Endothelial cell of umbilical vein (primary cell): ENCODE data around the gene EMC8. TPM values are rescaled to one million over a fixed set of nuclear protein-coding genes. Genes with fewer than 3 reads are reported as not detected.

Experiments
- BruUV-seq: library from RNA; stranded (reverse); fragments of 400-500 nt; replicated peaks from 2 replicates; lab custom pipeline; 2021; lab: Mats Ljungman, UMichigan
- CTCF ChIA-PET: fragments of 300-600, 350-600 bp; sonication (Branson Sonifier 250); formaldehyde crosslinking; loops from one replicate; lab custom pipeline; 2021; ENCODE audit warnings: antibody characterized with exemption, inconsistent platforms; lab: Charles Lee
- POLR2A ChIA-PET: fragments of 300-600, 350-600 bp; sonication (Branson Sonifier 250); formaldehyde crosslinking; loops from one replicate; lab custom pipeline; 2021; ENCODE audit warnings: antibody characterized with exemption, inconsistent platforms; lab: Charles Lee
- DNase-seq: peaks from one replicate; pipeline ENCODE4 v3.0.0-alpha.2; 2011; ENCODE audit warnings: low read depth, low spot score
- FAIRE-seq: peaks from 2 replicates; lab custom pipeline; 2011; peaks lifted over from hg19 to GRCh38; lab: Jason Lieb, UNC
- H2AFZ ChIP-seq: 2 replicates; pipeline ENCODE4 v1.6.0; 2012; ENCODE audit warnings: low read depth, low read length, control low read depth, inconsistent platforms
- H3K27ac ChIP-seq: 2 replicates; pipeline ENCODE4 v1.5.1; 2011; ENCODE audit warnings: low read depth, mild to moderate bottlenecking, control low read depth, low read length, moderate library complexity; ENCODE audit not compliant: insufficient read depth
- H3K27me3 ChIP-seq, 2 experiments: 2 replicates each; pipeline versions ENCODE4 v1.6.0 to v1.6.1; 2011; ENCODE audit warnings: low read length in 2 of 2, mixed read lengths in 1 of 2; ENCODE audit not compliant: control insufficient read depth in 2 of 2, insufficient read depth in 2 of 2
- H3K36me3 ChIP-seq, 2 experiments: 2 replicates in 1 of 2; 3 replicates in 1 of 2; pipeline ENCODE4 v1.5.1; 2011; ENCODE audit warnings: low read length in 2 of 2, mild to moderate bottlenecking in 1 of 2, moderate library complexity in 1 of 2; ENCODE audit not compliant: control insufficient read depth in 2 of 2, insufficient read depth in 2 of 2; ENCODE audit errors: extremely low read depth in 1 of 2
- H3K4me1 ChIP-seq: 3 replicates; pipeline ENCODE4 v1.5.1; 2011; ENCODE audit warnings: mild to moderate bottlenecking, low read length; ENCODE audit not compliant: control insufficient read depth, insufficient read depth; ENCODE audit errors: extremely low read depth
- H3K4me2 ChIP-seq: 2 replicates; pipeline ENCODE4 v1.6.1; 2011; ENCODE audit warnings: low read length, control low read depth, mixed read lengths; ENCODE audit not compliant: insufficient read depth
- H3K4me3 ChIP-seq, 3 experiments: fragments of 200-600 bp in 1 of 3; sonication (generic), shearing (Covaris generic) in 1 of 3; replicated peaks in 1 of 3; 2 replicates each; pipeline ENCODE4 v1.5.1; 2011 to 2016; ENCODE audit warnings: control low read depth in 3 of 3, low read length in 3 of 3, mild to moderate bottlenecking in 2 of 3, inconsistent platforms in 1 of 3, low read depth in 1 of 3, moderate library complexity in 1 of 3; ENCODE audit not compliant: insufficient read depth in 1 of 3
- H3K79me2 ChIP-seq: 2 replicates; pipeline ENCODE4 v1.6.0; 2012; ENCODE audit warnings: low read length, inconsistent platforms; ENCODE audit not compliant: control insufficient read depth, insufficient read depth
- H3K9ac ChIP-seq: replicated peaks from 2 replicates; pipeline ENCODE3; 2011; ENCODE audit warnings: low read length, control low read depth; ENCODE audit not compliant: insufficient read depth; ENCODE audit errors: extremely low read depth
- H3K9me1 ChIP-seq: replicated peaks from 3 replicates; pipeline ENCODE4 v1.6.0; 2011; ENCODE audit warnings: mild to moderate bottlenecking, low read length; ENCODE audit not compliant: control insufficient read depth, insufficient read depth; ENCODE audit errors: extremely low read depth
- H3K9me3 ChIP-seq: replicated peaks from 2 replicates; pipeline ENCODE4 v1.5.1; 2012; ENCODE audit warnings: low read length, inconsistent platforms; ENCODE audit not compliant: control insufficient read depth, insufficient read depth
- H4K20me1 ChIP-seq: replicated peaks from 2 replicates; pipeline ENCODE3; 2011; ENCODE audit warnings: mild to moderate bottlenecking, low read length; ENCODE audit not compliant: control insufficient read depth, insufficient read depth; ENCODE audit errors: extremely low read depth
- EZH2 ChIP-seq: IDR thresholded peaks from 2 replicates; pipeline ENCODE4 v1.6.1; 2012; ENCODE audit warnings: borderline replicate concordance, low read depth, mild to moderate bottlenecking, moderate library complexity, low read length, inconsistent platforms; ENCODE audit not compliant: severe bottlenecking
- FOS ChIP-seq: IDR thresholded peaks from 2 replicates; pipeline ENCODE4 v1.6.1; 2011; ENCODE audit warnings: mild to moderate bottlenecking, low read length, moderate library complexity, borderline replicate concordance; ENCODE audit not compliant: insufficient read depth
- GATA2 ChIP-seq: IDR thresholded peaks from 2 replicates; pipeline ENCODE4 v1.7.0; 2011; ENCODE audit warnings: low read depth, mild to moderate bottlenecking, moderate library complexity, mixed read lengths, low read length; ENCODE audit not compliant: insufficient read length, insufficient read depth
- JUN ChIP-seq: IDR thresholded peaks from 2 replicates; pipeline ENCODE4 v1.6.1; 2011; ENCODE audit warnings: borderline replicate concordance, low read depth; ENCODE audit not compliant: insufficient read length, insufficient read depth
- MYC ChIP-seq: IDR thresholded peaks from one replicate; pipeline ENCODE4 v1.6.1; 2011; ENCODE audit warnings: mild to moderate bottlenecking, low read depth, low read length
- POLR2A ChIP-seq: IDR thresholded peaks from 2 replicates; pipeline ENCODE4 v1.6.1; 2012; ENCODE audit warnings: low read depth, mild to moderate bottlenecking, control low read depth, low read length
- POLR2AphosphoS5 ChIP-seq: IDR thresholded peaks from 2 replicates; pipeline ENCODE4 v1.6.1; 2012; ENCODE audit warnings: low read depth, mild to moderate bottlenecking, control low read depth, low read length, moderate library complexity; ENCODE audit not compliant: insufficient read depth
- dilution Hi-C: fragments of 300-500 bp; cut with MboI; formaldehyde crosslinking; loops from one replicate; pipeline ENCODE4 v1.15.0; 2019; ENCODE audit warnings: low sequenced_read_pairs; ENCODE audit not compliant: extremely low pct_ligation_motif_present
- intact Hi-C: fragments of 100-400 bp; cut with micrococcal nuclease; formaldehyde crosslinking; loops from one replicate; pipeline ENCODE4 v1.10.0; 2022
- polyA plus RNA-seq, 4 experiments: library from polyadenylated mRNA; depleted of rRNA in 3 of 4; stranded (reverse) in 3 of 4; unstranded in 1 of 4; fragments of >200 nt; gene quantifications; 2 replicates each; pipeline versions ENCODE4 v1.2.1 to v1.2.3, GENCODE V29; 2011 to 2012; ENCODE audit warnings: missing spikeins in 1 of 4
- total RNA-seq: library from RNA; stranded (reverse); gene quantifications from 2 replicates; pipeline ENCODE4 v1.2.3, GENCODE V29; 2021
- TF ChIP-seq, protein P1 (sequence below), 2 donors: IDR thresholded peaks; 1 replicate in 1 of 2; 2 replicates in 1 of 2; pipeline ENCODE4 v1.5.1; 2011; ENCODE audit warnings: low read length in 2 of 2, mild to moderate bottlenecking in 2 of 2, moderate library complexity in 2 of 2, control low read depth in 1 of 2, inconsistent platforms in 1 of 2, low read depth in 1 of 2; ENCODE audit not compliant: insufficient read depth in 1 of 2; ENCODE audit errors: extremely low read depth in 1 of 2
- TF ChIP-seq, protein P2 (sequence below): IDR thresholded peaks from 2 replicates; pipeline ENCODE4 v1.6.1; 2011; ENCODE audit not compliant: insufficient read depth, insufficient read length

Gene EMC8
- total and polyA plus RNA-seq, 2 donors (not counting 3 experiments of a cell fraction or from before 2014, with no cell fraction given), result 51.2 to 59.6 TPM

- dilution Hi-C loops, result no loop called here
- FAIRE-seq (no peak), DNase-seq (no peak)
- Histone ChIP-seq H3K9me3 (no peaks in the 10 kb centered on the region), H3K4me1 (no peaks in the 10 kb centered on the region), H3K36me3 (no peaks in the 10 kb centered on the region), H2AFZ (no peak overlapping the region), H3K9me1 (no peaks in the 10 kb centered on the region), H3K9ac (no peak overlapping the region), H3K27ac (no peak overlapping the region), H3K4me3 (no peak overlapping the region), H3K27me3 (peaks cover 0 to 2% of the 10 kb centered on the region in 2 experiments), H4K20me1 (no peaks in the 10 kb centered on the region), H3K4me2 (no peak overlapping the region), H3K79me2 (no peaks in the 10 kb centered on the region)
- BruUV-seq, result no TSS peak
- TF ChIP-seq, protein P1, sequence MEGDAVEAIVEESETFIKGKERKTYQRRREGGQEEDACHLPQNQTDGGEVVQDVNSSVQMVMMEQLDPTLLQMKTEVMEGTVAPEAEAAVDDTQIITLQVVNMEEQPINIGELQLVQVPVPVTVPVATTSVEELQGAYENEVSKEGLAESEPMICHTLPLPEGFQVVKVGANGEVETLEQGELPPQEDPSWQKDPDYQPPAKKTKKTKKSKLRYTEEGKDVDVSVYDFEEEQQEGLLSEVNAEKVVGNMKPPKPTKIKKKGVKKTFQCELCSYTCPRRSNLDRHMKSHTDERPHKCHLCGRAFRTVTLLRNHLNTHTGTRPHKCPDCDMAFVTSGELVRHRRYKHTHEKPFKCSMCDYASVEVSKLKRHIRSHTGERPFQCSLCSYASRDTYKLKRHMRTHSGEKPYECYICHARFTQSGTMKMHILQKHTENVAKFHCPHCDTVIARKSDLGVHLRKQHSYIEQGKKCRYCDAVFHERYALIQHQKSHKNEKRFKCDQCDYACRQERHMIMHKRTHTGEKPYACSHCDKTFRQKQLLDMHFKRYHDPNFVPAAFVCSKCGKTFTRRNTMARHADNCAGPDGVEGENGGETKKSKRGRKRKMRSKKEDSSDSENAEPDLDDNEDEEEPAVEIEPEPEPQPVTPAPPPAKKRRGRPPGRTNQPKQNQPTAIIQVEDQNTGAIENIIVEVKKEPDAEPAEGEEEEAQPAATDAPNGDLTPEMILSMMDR (IDR thresholded peaks at IDR 0.05; ENCODE audit: extremely low read depth in 1 of 2, insufficient read depth in 1 of 2, low read depth in 1 of 2, low read length in 2 of 2), result no peak
- no peak for TF ChIP-seq JUN
- no peak for TF ChIP-seq EZH2
- no peak for TF ChIP-seq POLR2AphosphoS5
- TF ChIP-seq MYC, result no peak
- no peak for TF ChIP-seq POLR2A
- TF ChIP-seq FOS, result no peak
- TF ChIP-seq, protein P2, sequence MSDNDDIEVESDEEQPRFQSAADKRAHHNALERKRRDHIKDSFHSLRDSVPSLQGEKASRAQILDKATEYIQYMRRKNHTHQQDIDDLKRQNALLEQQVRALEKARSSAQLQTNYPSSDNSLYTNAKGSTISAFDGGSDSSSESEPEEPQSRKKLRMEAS, result no peak
- no peak for TF ChIP-seq GATA2
- POLR2A ChIA-PET, result no interaction called here
- intact Hi-C loops, result no loop called here
- CTCF ChIA-PET, result interaction anchor here (3.0 kb wide), 1 partner anchor 25 kb away, joined by 9 read pairs; no protein-coding TSS in a partner anchor
These were observed 47.7 kb upstream of the EMC8 start for GRCh38 chr16:85847036-85847435.
